Nephron progenitor cell (in vitro differentiated cells): ENCODE measurements around the gene MYO18B.

Source experiments
- DNase-seq: peaks from one replicate; pipeline ENCODE4 v3.0.0; 2021
- H3K27ac Mint-ChIP-seq: 2 replicates; pipeline ENCODE4 v1.8.0; 2021; ENCODE audit warnings: mild to moderate bottlenecking, moderate library complexity, mixed read lengths
- H3K27me3 Mint-ChIP-seq: 2 replicates; pipeline ENCODE4 v1.8.0; 2021; ENCODE audit warnings: mild to moderate bottlenecking, low read depth, mixed read lengths; ENCODE audit not compliant: poor library complexity
- H3K36me3 Mint-ChIP-seq: 2 replicates; pipeline ENCODE4 v1.8.0; 2021; ENCODE audit warnings: low read depth, mixed read lengths
- H3K4me1 Mint-ChIP-seq: 2 replicates; pipeline ENCODE4 v1.8.0; 2021; ENCODE audit warnings: mixed read lengths
- H3K4me3 Mint-ChIP-seq: 2 replicates; pipeline ENCODE4 v1.8.0; 2021; ENCODE audit warnings: mild to moderate bottlenecking, moderate library complexity, mixed read lengths
- H3K9me3 Mint-ChIP-seq: 2 replicates; pipeline ENCODE4 v1.8.0; 2021; ENCODE audit warnings: mild to moderate bottlenecking, moderate library complexity, mixed read lengths
- CTCF ChIP-seq: fragments of 200-600 bp; sonication (generic); IDR thresholded peaks from 2 replicates; pipeline ENCODE4 v1.5.0; 2021; ENCODE audit warnings: antibody characterized with exemption

Gene MYO18B

DNA sequence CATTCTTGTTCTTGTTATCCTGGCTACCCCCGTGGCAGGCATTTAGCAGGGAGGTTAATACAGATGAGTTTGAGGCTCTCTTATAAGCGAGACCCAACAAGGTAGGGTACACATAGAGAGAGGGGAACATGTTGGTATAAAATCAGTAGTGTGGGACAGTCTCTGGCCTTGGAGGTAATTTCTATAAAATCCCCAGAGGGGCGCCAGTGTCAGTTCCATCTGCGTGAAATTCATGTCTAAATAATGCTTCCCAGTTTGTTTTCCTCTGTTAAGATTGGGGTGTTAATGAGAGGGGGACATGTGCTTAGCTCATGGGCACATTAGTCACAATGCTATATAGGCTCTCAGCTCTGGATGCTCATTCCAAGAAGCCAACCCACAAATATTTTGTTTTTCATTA, 150.7 kb downstream of the MYO18B start:
- Mint-ChIP-seq H3K4me3 (no peak overlapping the region), H3K27me3 (peaks cover 34% of the 10 kb centered on the region), H3K27ac (no peak overlapping the region), H3K4me1 (no peaks in the 10 kb centered on the region), H3K9me3 (peaks cover 4% of the 10 kb centered on the region), H3K36me3 (no peaks in the 10 kb centered on the region)
- DNase-seq, result no peak
- no peak for TF ChIP-seq CTCF

- H3K9me3 Mint-ChIP-seq, result peaks cover 4% of the 10 kb centered on the region
- no peak overlapping the region for H3K4me3 Mint-ChIP-seq
- H3K27me3 Mint-ChIP-seq, result peaks cover 15% of the 10 kb centered on the region
- no peaks in the 10 kb centered on the region for H3K36me3 Mint-ChIP-seq
- no peaks in the 10 kb centered on the region for H3K4me1 Mint-ChIP-seq
- DNase-seq, result no peak
- no peak for TF ChIP-seq CTCF
- no peak overlapping the region for H3K27ac Mint-ChIP-seq
Measured at GRCh38 chr22:25895678-25896077, 153.7 kb downstream of the MYO18B start.

- Mint-ChIP-seq H3K9me3 (peaks cover 4% of the 10 kb centered on the region), H3K27me3 (peaks cover 13% of the 10 kb centered on the region), H3K36me3 (no peaks in the 10 kb centered on the region), H3K4me3 (no peak overlapping the region), H3K27ac (no peak overlapping the region), H3K4me1 (no peaks in the 10 kb centered on the region)
- TF ChIP-seq CTCF, result no peak
- no peak for DNase-seq
Measured at GRCh38 chr22:25896098-25896497, 154.1 kb downstream of the MYO18B start.

GRCh38 chr22:25896592-25896991, 154.6 kb downstream of the MYO18B start:
- H3K4me3 Mint-ChIP-seq, result no peak overlapping the region
- TF ChIP-seq CTCF, result no peak
- H3K4me1 Mint-ChIP-seq, result no peaks in the 10 kb centered on the region
- H3K27me3 Mint-ChIP-seq, result peaks cover 13% of the 10 kb centered on the region
- no peaks in the 10 kb centered on the region for H3K36me3 Mint-ChIP-seq
- H3K9me3 Mint-ChIP-seq, result peaks cover 4% of the 10 kb centered on the region
- no peak overlapping the region for H3K27ac Mint-ChIP-seq
- no peak for DNase-seq

GRCh38 chr22:25898707-25899365, 156.8 kb downstream of the MYO18B start:
- no peak for DNase-seq

More at GRCh38 chr22:25898707-25899365, 156.8 kb downstream of the MYO18B start:
- Mint-ChIP-seq H3K36me3 (no peaks in the 10 kb centered on the region), H3K9me3 (peaks cover 4% of the 10 kb centered on the region), H3K4me1 (no peaks in the 10 kb centered on the region), H3K27ac (no peak overlapping the region), H3K27me3 (peaks cover 8% of the 10 kb centered on the region), H3K4me3 (no peak overlapping the region)
- peak; percentile 48 for TF ChIP-seq CTCF
